Keratinocyte (primary cell): ENCODE data around the gene CISH. TPM values are rescaled to one million over a fixed set of nuclear protein-coding genes. Genes with fewer than 3 reads are reported as not detected.

Experiments
- DNase-seq: peaks from one replicate; pipeline ENCODE4 v3.0.0-alpha.2; 2011; ENCODE audit warnings: low read depth, missing footprints, low spot score
- FAIRE-seq: peaks from 2 replicates; lab custom pipeline; 2011; peaks lifted over from hg19 to GRCh38; lab: Jason Lieb, UNC
- H2AFZ ChIP-seq: 2 replicates; pipeline ENCODE4 v1.6.0; 2012; ENCODE audit warnings: low read length, control low read depth, inconsistent platforms; ENCODE audit not compliant: control insufficient read depth
- H3K27ac ChIP-seq: 2 replicates; pipeline ENCODE4 v1.5.1; 2011; ENCODE audit warnings: low read length; ENCODE audit not compliant: control insufficient read depth, insufficient read depth
- H3K27me3 ChIP-seq: 3 replicates; pipeline ENCODE4 v1.6.0; 2011; ENCODE audit warnings: low read length; ENCODE audit not compliant: control insufficient read depth, insufficient read depth; ENCODE audit errors: extremely low read depth
- H3K36me3 ChIP-seq, 2 experiments: 2 replicates in 1 of 2; 3 replicates in 1 of 2; pipeline ENCODE4 v1.5.1; 2011; ENCODE audit warnings: low read length in 2 of 2, mild to moderate bottlenecking in 1 of 2; ENCODE audit not compliant: control insufficient read depth in 2 of 2, insufficient read depth in 2 of 2; ENCODE audit errors: extremely low read depth in 1 of 2
- H3K4me1 ChIP-seq: 3 replicates; pipeline ENCODE4 v1.5.1; 2011; ENCODE audit warnings: low read length; ENCODE audit not compliant: control insufficient read depth, insufficient read depth; ENCODE audit errors: extremely low read depth
- H3K4me2 ChIP-seq: 3 replicates; pipeline ENCODE4 v1.6.0; 2011; ENCODE audit warnings: low read depth, low read length; ENCODE audit not compliant: control insufficient read depth, insufficient read depth; ENCODE audit errors: extremely low read depth
- H3K4me3 ChIP-seq, 3 experiments: fragments of 200-600 bp in 1 of 3; sonication (generic) in 1 of 3; 2 replicates in 2 of 3; 3 replicates in 1 of 3; pipeline ENCODE4 v1.5.1; 2011 to 2016; ENCODE audit warnings: low read length in 3 of 3, mild to moderate bottlenecking in 3 of 3, control low read depth in 2 of 3, inconsistent platforms in 1 of 3, low read depth in 1 of 3, mixed read lengths in 1 of 3, mixed run types in 1 of 3, moderate library complexity in 1 of 3; ENCODE audit not compliant: control insufficient read depth in 2 of 3, insufficient read depth in 2 of 3; ENCODE audit errors: extremely low read depth in 1 of 3
- H3K79me2 ChIP-seq: 2 replicates; pipeline ENCODE4 v1.6.0; 2012; ENCODE audit warnings: low read length; ENCODE audit not compliant: control insufficient read depth, insufficient read depth
- H3K9ac ChIP-seq: 3 replicates; pipeline ENCODE4 v1.6.0; 2011; ENCODE audit warnings: low read length; ENCODE audit not compliant: control insufficient read depth, insufficient read depth; ENCODE audit errors: extremely low read depth
- H3K9me1 ChIP-seq: 3 replicates; pipeline ENCODE4 v1.6.0; 2011; ENCODE audit warnings: low read length; ENCODE audit not compliant: control insufficient read depth, insufficient read depth; ENCODE audit errors: extremely low read depth
- H3K9me3 ChIP-seq: 2 replicates; pipeline ENCODE4 v1.5.1; 2012; ENCODE audit warnings: low read depth, low read length; ENCODE audit not compliant: control insufficient read depth
- H4K20me1 ChIP-seq: 3 replicates; pipeline ENCODE4 v1.6.0; 2011; ENCODE audit warnings: low read length; ENCODE audit not compliant: control insufficient read depth, insufficient read depth; ENCODE audit errors: extremely low read depth
- CTCF ChIP-seq, 3 experiments: IDR thresholded peaks in 1 of 3; conservative IDR thresholded peaks in 1 of 3; optimal IDR thresholded peaks in 1 of 3; 2 replicates in 2 of 3; 3 replicates in 1 of 3; pipeline versions ENCODE3 to v1.5.1; 2011; ENCODE audit warnings: low read length in 3 of 3, mild to moderate bottlenecking in 3 of 3, moderate library complexity in 2 of 3, control low read depth in 1 of 3, inconsistent platforms in 1 of 3; ENCODE audit not compliant: insufficient read depth in 2 of 3; ENCODE audit errors: extremely low read depth in 1 of 3
- EZH2 ChIP-seq: IDR thresholded peaks from one replicate; pipeline ENCODE4 v1.6.1; 2012; ENCODE audit warnings: inconsistent platforms, mild to moderate bottlenecking, low read length, moderate library complexity
- dilution Hi-C: fragments of 300-500 bp; cut with MboI; formaldehyde crosslinking; loops from one replicate; pipeline ENCODE4 v1.7.0; 2020; ENCODE audit warnings: low sequenced_read_pairs; ENCODE audit not compliant: extremely low pct_ligation_motif_present
- polyA plus RNA-seq, 5 experiments: library from polyadenylated mRNA; depleted of rRNA in 3 of 5; stranded (reverse) in 3 of 5; stranded (forward) in 1 of 5; unstranded in 1 of 5; fragments of >200 nt; gene quantifications; 1 replicate in 1 of 5; 2 replicates in 3 of 5; 3 replicates in 1 of 5; pipeline versions ENCODE4 v1.2.1 to v1.2.3, GENCODE V29; 2011 to 2012; ENCODE audit warnings: missing spikeins in 2 of 5, low read depth in 1 of 5, low replicate concordance in 1 of 5

Gene CISH
- polyA plus RNA-seq, 1 donor (not counting 4 experiments of a cell fraction or from before 2014, with no cell fraction given): 1.8 TPM

GRCh38 chr3:50642382-50642781 is 30.8 kb upstream of the CISH start:
- TF ChIP-seq CTCF (optimal IDR thresholded peaks at IDR 0.05 in 1 of 3, IDR thresholded peaks at IDR 0.05 in 1 of 3, conservative IDR thresholded peaks at IDR 0.05 in 1 of 3; ENCODE audit: extremely low read depth in 1 of 3, insufficient read depth in 2 of 3, low read length in 3 of 3): no peak
- Histone ChIP-seq H3K79me2 (peaks cover 16% of the 10 kb centered on the region), H3K9me1 (peaks cover 5% of the 10 kb centered on the region), H3K36me3 (peaks cover 42 to 61% of the 10 kb centered on the region in 2 experiments), H3K9me3 (no peaks in the 10 kb centered on the region), H3K4me1 (peaks cover 22% of the 10 kb centered on the region), H3K9ac (no peak overlapping the region), H3K27me3 (no peaks in the 10 kb centered on the region), H2AFZ (no peak overlapping the region), H4K20me1 (no peaks in the 10 kb centered on the region), H3K4me2 (no peak overlapping the region), H3K27ac (no peak overlapping the region), H3K4me3 (no peak overlapping the region)
- FAIRE-seq (no peak), DNase-seq (no peak)
- dilution Hi-C loops: no loop called here

GRCh38 chr3:50639055-50639494 is 27.5 kb upstream of the CISH start:
- Histone ChIP-seq H3K9me1 (peaks cover 5% of the 10 kb centered on the region), H4K20me1 (no peaks in the 10 kb centered on the region), H3K79me2 (peaks cover 39% of the 10 kb centered on the region), H3K9ac (peak overlapping the region; percentile 7), H3K4me1 (peaks cover 22% of the 10 kb centered on the region), H3K36me3 (peaks cover 29 to 31% of the 10 kb centered on the region in 2 experiments), H3K27me3 (no peaks in the 10 kb centered on the region), H3K27ac (peak overlapping the region; percentile 28), H3K9me3 (no peaks in the 10 kb centered on the region), H3K4me2 (peak overlapping the region; percentile 57), H2AFZ (no peak overlapping the region), H3K4me3 (no peak overlapping the region)
- dilution Hi-C loops: no loop called here
- FAIRE-seq (peak; percentile 65), DNase-seq (no peak)
- TF ChIP-seq EZH2: no peak
- TF ChIP-seq CTCF (optimal IDR thresholded peaks at IDR 0.05 in 1 of 3, IDR thresholded peaks at IDR 0.05 in 1 of 3, conservative IDR thresholded peaks at IDR 0.05 in 1 of 3; ENCODE audit: extremely low read depth in 1 of 3, insufficient read depth in 2 of 3, low read length in 3 of 3): no peak
